Gastroesophageal sphincter (tissue), 3 donors: ENCODE results near the gene TRIM38.

ENCODE experiments used
- EP300 ChIP-seq: sonication (generic); formaldehyde crosslinking; IDR thresholded peaks from one replicate; pipeline ENCODE4 v1.6.1; 2017; ENCODE audit warnings: antibody characterized with exemption, mild to moderate bottlenecking
- POLR2A ChIP-seq, 2 donors: fragments of 450-650 bp; IDR thresholded peaks; one replicate each; pipeline ENCODE4 v1.6.1; 2017; ENCODE audit warnings: antibody characterized with exemption in 2 of 2, mild to moderate bottlenecking in 2 of 2, moderate library complexity in 1 of 2
- POLR2AphosphoS5 ChIP-seq: sonication (generic); formaldehyde crosslinking; IDR thresholded peaks from one replicate; pipeline ENCODE4 v1.6.1; 2017; ENCODE audit warnings: antibody characterized with exemption
- TF ChIP-seq, protein P1 (sequence below), 4 experiments: fragments of 200-600 bp in 2 of 4; fragments of 450-650 bp in 2 of 4; sonication (generic) in 1 of 4; IDR thresholded peaks; one replicate each; pipeline ENCODE4 v1.5.1; 2017 to 2019; ENCODE audit warnings: antibody characterized with exemption in 4 of 4, mild to moderate bottlenecking in 2 of 4, moderate library complexity in 2 of 4

DNA sequence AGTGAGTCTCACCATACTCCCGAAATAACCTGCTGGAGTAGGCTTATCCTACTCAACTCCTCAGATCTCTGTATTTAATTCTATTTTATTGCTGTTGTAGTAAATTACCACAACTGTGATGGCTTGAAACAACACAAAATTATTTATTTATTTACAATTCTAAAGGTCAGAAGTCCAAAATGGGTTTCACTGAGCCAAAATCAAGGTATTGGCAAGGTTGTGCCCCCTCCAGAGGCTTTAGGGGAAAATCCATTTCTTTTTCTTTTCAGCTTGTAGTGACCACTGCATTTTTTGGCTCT is 31.2 kb upstream of the TRIM38 start:
- TF ChIP-seq POLR2AphosphoS5 (no peak), POLR2A (IDR thresholded peaks at IDR 0.05) (no peak), EP300 (no peak)
- TF ChIP-seq, protein P1, sequence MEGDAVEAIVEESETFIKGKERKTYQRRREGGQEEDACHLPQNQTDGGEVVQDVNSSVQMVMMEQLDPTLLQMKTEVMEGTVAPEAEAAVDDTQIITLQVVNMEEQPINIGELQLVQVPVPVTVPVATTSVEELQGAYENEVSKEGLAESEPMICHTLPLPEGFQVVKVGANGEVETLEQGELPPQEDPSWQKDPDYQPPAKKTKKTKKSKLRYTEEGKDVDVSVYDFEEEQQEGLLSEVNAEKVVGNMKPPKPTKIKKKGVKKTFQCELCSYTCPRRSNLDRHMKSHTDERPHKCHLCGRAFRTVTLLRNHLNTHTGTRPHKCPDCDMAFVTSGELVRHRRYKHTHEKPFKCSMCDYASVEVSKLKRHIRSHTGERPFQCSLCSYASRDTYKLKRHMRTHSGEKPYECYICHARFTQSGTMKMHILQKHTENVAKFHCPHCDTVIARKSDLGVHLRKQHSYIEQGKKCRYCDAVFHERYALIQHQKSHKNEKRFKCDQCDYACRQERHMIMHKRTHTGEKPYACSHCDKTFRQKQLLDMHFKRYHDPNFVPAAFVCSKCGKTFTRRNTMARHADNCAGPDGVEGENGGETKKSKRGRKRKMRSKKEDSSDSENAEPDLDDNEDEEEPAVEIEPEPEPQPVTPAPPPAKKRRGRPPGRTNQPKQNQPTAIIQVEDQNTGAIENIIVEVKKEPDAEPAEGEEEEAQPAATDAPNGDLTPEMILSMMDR (IDR thresholded peaks at IDR 0.05), result no peak
